ENCODE data around the gene PCNX2.

PCNX2 gene

GRCh38 chr1:232952514-232953499 lies 342.7 kb downstream of the PCNX2 start:
- DNase-seq, result peak; percentile 28

GRCh38 chr1:232951605-232952004 lies 343.9 kb downstream of the PCNX2 start:
- no peak for DNase-seq

DNA sequence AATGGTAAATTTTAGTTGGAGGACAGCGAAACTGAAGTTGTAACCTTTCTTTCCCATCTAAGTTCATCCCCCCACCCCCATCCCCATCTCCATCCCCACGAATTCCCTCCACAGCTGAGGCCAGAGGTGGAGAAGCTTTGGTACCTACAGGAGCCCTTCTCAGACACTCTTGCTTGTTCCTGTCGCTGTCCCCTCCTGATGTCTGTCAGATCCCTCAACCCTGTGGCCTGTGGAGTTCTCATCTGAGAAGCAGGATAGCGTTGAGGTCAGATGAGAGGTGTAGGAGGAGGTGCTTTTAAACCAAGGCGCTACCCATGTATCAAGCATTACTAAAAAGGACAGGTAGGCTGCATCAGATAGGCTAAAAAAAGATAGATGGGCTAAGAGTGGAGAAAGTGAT lies 344.3 kb downstream of the PCNX2 start:
- no peak for DNase-seq

GRCh38 chr1:232950197-232951176 lies 345.0 kb downstream of the PCNX2 start, which contains the start of gene NTPCR:
Gene NTPCR (plus strand): TSS chr1:232950611. CDS start chr1:232950711, 100 bp downstream.
- DNase-seq, result peak; percentile 95

- no peak for DNase-seq
Measured at GRCh38 chr1:232949636-232950196, 345.8 kb downstream of the PCNX2 start.

GRCh38 chr1:232944347-232944746 lies 351.2 kb downstream of the PCNX2 start:
- DNase-seq, result no peak

DNA sequence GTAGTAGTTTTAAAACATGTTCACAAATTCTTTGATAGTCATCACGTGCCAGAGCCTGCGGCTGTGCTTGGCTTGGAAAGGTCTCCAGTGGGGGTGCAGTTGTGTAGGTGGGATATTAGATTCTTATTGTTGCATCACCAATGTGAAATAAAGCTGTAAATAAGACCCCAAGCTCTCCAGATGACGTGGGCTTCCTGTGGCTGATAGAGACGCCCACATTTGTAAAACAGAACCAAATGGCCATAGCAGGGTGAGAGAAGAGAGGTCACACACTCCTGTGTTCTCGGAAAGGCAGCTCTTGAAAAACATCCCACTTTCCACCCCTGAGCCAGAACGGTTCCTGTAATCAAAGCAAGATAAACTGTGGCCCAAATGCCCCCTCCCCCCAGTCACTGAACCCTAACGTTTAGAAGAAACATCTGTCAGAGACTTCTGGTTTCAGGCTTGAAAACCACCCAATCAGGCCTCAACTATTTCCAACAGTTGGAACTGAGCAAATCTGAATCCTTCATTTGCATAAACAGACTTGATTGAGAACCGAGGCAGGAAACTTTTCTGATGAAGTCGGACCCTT lies 351.8 kb downstream of the PCNX2 start:
- no peak for DNase-seq

GRCh38 chr1:232942413-232943294 lies 352.9 kb downstream of the PCNX2 start:
- no peak for DNase-seq

- DNase-seq, result no peak
Measured at GRCh38 chr1:232940262-232940661, 355.3 kb downstream of the PCNX2 start.

DNA sequence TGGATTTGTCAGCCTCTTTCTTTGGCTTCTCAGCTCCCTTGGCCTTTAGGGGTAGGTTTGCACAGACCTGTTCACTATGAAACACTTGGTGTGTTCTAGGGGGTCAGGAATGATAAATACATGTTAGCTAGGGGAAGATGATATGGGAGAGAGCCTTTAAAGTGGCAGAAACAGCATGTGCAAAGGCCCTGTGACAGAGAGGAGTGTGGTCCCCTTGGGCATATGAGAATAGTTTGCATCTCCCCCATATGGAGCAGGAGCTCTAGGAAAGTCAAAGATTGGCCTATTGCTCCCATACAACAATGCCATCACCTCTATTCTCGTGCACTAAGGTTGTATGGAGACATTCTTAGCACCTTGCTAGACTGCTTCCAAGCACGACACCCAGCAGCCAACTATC lies 355.8 kb downstream of the PCNX2 start:
- no peak for DNase-seq

DNA sequence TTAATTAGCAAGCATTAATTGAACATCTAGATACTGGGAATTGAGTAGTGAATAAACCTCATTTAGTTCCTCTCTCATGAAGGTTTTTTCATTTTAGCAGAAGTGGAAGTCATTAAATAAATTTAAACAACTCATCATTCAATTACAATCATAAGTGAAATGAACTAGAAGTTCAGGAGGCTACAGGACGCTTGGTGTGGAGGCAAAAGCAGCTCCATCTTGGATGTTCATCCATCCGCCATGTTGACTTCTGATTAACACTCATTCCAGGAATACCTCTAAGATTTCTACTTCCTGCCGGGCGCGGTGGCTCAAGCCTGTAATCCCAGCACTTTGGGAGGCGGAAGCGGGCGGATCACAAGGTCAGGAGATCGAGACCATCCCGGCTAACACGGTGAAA lies 356.6 kb downstream of the PCNX2 start:
- DNase-seq, result no peak

DNA sequence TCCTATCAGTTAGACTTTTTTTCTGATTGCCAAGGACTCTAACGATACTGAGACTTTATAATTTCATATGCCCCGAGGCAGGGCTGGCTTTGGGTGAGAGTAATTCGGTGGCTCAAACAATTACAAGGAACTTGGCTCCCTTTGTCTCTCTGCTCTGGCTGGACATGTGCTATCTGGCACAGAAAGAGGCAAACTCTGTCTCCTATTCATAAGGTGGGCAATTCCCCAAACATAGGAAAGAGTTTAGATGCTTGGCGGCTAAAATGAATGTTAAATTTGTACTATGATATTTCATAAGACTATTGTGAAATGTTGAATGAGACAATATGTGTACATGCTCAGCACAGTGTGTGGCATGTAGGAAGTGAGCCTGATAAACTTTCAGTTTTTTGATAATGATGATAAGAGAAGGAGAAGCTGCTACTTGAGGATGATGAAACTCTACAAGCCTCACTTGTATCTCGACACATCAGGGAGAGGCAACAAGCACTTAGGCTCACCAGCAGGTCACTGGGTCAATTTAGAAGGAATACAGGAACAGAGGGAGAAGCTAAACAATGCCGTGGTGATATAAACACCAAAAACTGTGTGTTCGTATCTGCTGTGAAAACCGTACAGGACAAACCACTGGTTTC lies 357.7 kb downstream of the PCNX2 start:
- no peak for DNase-seq

GRCh38 chr1:232936941-232937340 lies 358.6 kb downstream of the PCNX2 start:
- no peak for DNase-seq
